PC-9 (cell line): ENCODE results near the gene OR2L3.

Source experiments
- CTCF ChIP-seq: fragments of 200-600 bp; sonication (generic); conservative IDR thresholded peaks from 2 replicates; pipeline ENCODE4 v1.6.1; 2017; ENCODE audit warnings: mixed run types, antibody characterized with exemption, mild to moderate bottlenecking, moderate library complexity
- EZH2 ChIP-seq: fragments of 200-600 bp; sonication (generic); IDR thresholded peaks from 2 replicates; pipeline ENCODE4 v1.8.0; 2017; ENCODE audit warnings: antibody characterized with exemption, low read depth

- TF ChIP-seq CTCF (no peak), EZH2 (no peak)
Observed at GRCh38 chr1:248013229-248013710, 33.4 kb upstream of the OR2L3 start, which contains the start of gene OR2L5.
